ENCODE measurements around the gene STAT3.
"Not testable (repeated sequence)": the region's sequence is repeated elsewhere in the genome, so short reads cannot be mapped to it uniquely, and the experiment has no call there.

The STAT3 gene

DNA sequence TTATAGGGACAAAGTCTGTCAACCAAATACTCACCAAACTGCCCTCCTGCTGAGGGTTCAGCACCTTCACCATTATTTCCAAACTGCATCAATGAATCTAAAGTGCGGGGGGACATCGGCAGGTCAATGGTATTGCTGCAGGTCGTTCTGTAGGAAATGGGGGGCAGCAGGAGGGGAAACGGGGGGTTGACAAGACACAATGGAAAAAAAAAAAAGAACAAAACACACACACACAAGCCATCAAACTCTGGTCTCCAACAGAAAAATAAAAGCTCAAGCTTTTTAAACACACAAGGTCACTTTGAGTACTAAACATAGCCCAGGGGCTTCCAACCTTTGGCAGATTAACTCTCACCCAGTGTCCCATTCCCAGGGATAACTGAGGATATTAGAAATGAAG is 71.5 kb downstream of the STAT3 start:
- no peak for DNase-seq (ENCODE audit: low read depth, low spot score)

DNA sequence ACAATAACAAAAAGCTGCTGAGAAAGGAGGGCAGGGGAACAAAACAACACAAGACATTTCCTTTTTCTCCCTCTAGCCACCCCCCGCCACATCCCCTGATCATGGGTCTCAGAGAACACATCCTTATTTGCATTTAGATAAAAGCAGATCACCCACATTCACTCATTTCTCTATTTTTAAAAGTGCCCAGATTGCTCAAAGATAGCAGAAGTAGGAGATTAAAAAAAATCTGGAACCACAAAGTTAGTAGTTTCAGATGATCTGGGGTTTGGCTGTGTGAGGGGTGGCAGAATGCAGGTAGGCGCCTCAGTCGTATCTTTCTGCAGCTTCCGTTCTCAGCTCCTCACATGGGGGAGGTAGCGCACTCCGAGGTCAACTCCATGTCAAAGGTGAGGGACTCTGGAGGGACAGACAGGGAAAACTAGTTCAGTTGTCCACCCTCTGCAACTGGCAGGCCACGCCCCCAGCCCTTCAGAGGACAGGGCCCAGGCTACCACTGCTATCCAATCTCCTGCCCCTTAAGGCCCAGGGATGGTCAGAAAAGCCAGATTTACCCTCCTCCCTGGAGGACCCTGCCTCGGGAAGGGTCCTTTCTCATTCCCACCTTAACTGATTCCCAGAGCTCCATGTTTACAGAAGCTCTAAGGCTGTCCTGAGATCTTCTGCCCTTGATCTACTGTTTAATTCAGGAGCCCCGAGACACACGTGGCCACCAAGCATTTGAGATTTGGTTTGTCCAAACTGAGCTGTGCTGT is 72.7 kb downstream of the STAT3 start:
- DNase-seq (ENCODE audit: low read depth, low spot score), result no peak

DNA sequence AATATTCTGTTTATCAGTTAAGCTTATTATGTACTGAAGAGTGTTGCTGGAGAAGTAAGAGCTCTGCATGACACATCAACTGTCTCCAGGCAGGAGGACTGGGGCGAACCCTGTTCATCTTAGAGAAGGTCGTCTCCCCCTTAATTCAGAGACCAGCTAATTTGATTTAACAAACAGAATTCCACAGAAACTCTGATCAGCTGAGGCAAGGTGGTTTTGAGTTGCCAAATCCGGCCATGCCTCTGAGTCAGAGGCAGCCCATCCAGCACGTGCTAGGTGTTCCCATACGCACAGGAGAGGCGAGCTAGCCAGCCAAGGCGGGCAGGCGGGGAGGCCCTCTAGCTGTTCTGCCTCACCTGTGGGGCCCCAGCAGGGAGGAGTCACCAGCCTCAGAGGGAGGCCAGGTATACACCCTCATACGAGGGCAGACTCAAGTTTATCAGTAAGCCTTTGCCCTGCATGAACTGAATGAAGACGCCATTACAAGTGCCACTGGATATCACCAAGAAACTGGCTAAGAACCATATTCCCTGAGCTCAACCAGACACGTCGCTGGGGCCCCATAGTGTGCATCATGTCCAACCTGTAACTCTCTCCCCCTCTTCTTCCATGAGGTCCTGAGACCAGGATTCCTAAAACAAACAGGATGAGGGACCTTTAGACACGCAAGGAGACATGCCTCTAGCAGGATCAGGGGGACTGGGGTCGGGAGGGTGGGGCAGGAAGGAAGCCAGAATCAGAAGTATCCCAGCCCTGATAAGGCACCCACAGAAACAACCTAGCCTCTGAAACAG is 74.3 kb downstream of the STAT3 start:
- no peak for DNase-seq (ENCODE audit: low read depth, low spot score)

DNA sequence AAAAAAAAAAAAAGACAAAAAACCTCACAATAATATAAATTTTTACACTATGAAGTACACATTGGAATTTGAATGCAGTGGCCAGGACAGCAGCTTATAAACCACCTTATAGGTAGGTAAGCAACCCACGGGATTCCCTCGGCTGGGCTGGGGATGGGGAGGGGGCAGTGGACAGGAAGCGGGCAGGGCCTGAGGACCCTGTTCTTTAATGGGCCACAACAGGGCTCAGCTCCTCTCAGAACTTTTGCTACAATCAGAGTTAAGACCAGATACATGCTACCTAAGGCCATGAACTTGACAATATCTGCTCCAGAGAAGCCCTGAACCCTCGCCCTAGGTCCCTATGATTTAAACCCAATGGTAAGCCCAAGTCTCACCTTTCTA is 74.9 kb downstream of the STAT3 start:
- no peak for DNase-seq (ENCODE audit: low read depth, low spot score)

DNA sequence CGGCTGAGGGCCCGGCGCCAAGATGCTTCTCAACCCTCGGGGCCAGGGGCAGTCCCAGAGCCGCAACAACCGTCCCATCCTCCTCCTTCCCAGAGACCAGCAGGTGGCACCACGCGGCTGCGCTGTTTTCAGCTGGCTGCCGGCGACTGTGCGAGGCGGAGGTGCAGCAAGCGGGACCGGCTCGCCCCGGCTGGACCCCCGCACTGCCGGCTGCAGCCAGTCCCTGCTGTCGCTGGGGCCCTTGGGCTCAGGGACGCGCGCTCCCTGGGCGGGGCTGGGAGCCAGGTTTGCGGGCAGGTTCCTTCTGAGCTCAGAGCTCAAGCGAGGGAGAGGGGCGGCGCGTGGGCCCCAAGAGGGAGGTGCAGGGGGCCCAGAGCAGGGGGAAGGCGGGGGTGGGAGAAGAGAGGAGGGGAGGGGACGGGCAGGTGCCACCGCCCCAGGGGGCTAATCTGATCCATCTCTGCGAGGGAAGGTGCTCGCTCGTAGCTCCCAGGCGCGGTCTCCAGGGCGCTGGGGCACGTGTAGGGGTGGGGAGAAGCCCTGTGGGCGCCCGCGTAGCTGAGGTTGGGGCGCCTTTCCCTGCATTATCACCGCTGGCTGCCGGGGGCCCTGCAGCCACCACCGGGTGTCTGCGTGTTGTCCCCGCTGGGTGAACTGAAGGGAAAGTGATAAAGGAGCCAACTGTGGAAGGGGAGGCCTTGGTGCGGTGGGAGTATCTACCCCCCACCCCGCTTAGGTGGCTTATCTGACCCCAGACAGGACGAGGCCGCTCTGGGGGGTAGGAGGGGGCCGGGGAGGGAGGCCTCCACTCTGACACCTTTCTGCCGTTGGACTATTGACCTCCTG is 75.7 kb downstream of the STAT3 start:
- DNase-seq (ENCODE audit: low read depth, low spot score), result no peak

DNA sequence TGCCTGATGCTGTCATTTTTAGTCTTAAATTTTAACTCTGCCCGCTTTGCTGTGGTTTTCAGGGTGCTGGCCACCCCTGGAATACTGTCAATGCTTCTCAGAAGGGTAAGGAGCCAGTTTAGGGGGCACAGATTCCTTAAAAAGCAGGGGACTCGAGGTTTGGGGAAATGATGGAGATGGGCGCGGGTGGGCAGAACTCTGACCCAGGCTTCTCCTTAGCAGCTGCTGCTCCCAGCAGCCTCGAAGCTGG is 76.3 kb downstream of the STAT3 start:
- no peak for DNase-seq (ENCODE audit: low read depth, low spot score)

DNA sequence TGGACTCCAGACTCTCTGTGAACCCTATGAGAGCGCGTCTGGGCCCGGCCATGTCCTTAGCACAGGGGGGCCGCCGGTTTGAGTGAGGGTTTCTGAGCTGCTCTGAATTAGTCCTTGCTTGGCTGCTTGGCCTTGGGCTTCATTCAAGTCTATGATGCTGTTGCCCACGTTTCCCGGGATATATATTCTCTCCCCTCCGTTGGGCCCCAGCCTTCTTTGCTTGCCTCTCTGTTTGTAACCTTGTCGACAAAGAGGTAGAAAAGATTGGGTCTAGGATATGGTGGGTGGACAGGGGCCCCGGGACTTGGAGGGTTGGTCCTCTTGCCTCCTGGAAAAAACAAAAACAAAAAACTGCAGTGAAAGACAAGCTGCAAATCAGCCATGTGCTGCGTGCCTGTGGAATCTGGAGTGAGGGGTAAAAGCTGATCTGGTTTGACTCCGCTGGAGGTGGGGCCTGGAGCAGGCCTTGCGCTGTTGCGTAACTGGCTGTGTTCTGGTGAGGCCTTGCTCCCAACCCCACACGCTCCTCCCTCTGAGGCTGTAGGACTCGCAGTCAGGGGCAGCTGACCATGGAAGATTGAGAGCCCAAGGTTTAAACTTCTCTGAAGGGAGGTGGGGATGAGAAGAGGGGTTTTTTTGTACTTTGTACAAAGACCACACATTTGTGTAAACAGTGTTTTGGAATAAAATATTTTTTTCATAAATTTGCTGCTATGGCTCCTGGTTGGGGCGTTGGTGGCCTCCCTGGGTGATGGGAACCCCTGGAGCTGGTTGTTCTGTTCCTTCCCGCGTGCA is 76.8 kb downstream of the STAT3 start:
- no peak for DNase-seq (ENCODE audit: low read depth, low spot score)

DNA sequence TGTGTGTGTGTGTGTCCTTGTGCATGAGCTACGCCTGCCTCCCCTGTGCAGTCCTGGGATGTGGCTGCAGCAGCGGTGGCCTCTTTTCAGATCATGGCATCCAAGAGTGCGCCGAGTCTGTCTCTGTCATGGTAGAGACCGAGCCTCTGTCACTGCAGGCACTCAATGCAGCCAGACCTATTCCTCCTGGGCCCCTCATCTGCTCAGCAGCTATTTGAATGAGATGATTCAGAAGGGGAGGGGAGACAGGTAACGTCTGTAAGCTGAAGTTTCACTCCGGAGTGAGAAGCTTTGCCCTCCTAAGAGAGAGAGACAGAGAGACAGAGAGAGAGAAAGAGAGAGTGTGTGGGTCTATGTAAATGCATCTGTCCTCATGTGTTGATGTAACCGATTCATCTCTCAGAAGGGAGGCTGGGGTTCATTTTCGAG is 77.4 kb downstream of the STAT3 start:
- DNase-seq (ENCODE audit: low read depth, low spot score), result no peak

DNA sequence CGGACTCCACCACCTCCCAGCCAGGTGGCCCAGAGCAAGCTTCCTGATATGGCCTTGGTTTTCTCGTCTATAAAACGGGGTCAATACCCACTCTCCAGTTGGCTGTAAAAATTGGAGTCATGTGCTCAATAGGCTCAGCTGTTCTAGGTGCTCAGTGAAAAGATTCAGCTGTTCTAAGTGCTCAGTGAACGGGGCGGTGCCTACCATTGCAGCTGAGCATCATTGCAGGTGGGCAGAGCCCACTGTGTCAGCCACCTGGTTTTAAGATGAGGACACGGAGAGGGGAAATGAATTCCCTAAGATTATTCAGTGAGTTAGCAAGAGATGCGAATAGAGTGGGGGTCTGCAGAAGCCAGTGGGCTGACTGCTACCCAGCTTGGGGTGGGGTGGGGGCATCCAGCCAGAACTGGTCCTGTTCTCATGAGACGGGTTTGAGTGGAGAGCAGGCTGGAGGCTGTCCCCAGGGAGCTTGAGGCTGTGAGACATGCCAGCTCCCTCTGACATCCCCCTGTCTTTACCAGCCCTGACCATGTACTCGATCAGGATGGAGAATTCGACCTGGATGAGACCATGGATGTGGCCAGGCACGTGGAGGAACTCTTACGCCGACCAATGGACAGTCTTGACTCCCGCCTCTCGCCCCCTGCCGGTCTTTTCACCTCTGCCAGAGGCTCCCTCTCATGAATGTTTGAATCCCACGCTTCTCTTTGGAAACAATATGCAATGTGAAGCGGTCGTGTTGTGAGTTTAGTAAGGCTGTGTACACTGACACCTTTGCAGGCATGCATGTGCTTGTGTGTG is 78.1 kb downstream of the STAT3 start:
- DNase-seq (ENCODE audit: low read depth, low spot score), result no peak

DNA sequence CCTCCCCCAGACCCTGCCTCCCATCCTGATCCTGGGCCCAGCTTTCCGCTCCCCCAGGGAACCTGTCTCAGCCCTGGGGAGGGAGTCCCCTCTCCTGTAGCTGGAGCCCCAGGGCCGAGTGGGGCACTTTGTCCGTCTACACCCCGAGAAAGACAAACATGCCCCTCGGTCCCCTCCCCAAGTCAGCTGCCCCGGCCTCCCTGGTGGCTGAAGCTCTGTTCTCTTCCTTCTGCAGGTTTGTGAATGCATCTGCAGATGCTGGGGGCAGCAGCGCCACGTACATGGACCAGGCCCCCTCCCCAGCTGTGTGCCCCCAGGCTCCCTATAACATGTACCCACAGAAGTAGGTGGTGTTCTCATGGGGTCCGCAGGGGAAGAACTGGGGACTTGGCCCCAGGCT is 79.1 kb downstream of the STAT3 start:
- no peak for DNase-seq (ENCODE audit: low read depth, low spot score)

DNA sequence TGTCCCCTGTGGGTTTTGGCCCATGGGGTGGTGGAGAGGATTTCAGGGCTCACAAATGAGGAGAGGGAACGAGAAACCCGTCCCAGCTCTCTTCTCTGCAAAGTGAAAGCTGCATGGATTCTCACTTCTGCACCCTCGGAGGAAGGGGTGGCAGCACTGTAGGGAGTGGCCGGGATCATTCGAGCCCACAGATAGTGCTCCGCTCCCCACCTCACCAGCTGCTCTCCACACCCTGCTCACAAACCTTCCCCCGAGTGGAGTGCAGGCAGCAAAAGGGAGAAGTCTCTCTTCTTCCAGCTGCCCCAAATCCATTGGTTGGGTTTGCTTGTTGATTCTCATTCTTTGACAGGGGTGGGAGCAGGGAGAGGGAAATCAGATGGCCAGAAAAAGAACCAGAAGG is 79.8 kb downstream of the STAT3 start:
- no peak for DNase-seq (ENCODE audit: low read depth, low spot score)

DNA sequence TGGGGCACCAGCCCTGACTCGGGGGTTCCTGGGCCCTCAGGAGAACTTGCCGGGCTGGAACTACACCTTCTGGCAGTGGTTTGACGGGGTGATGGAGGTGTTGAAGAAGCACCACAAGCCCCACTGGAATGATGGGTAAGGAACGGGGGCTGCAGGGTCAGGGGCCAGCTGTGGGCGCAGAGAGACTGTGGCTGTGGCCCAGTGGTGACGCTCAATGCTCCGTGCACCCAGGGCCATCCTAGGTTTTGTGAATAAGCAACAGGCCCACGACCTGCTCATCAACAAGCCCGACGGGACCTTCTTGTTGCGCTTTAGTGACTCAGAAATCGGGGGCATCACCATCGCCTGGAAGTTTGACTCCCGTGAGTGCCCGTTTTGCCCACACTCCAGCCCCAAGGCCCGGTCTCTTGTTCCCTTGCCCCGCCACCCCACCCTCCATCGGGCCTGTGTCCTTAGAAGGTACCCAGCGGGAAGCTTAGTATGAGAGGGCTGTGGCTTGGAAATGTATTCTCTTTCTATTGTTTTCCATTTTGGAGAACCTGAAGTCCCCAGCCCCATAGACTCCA is 80.8 kb downstream of the STAT3 start:
- DNase-seq (ENCODE audit: low read depth, low spot score), result no peak

DNA sequence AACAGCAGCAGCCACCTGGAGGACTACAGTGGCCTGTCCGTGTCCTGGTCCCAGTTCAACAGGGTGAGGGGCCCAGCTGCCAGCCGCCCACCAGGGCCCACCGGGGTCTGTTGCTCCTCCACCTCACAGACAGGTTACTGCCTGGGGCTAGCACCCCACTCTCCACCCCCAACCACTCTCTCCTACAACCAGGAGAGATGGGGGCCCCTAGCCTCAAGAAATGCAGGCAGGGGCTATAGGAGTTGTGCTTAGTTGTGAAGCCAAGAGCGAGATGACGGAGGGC is 81.9 kb downstream of the STAT3 start:
- DNase-seq (ENCODE audit: low read depth, low spot score), result no peak

DNA sequence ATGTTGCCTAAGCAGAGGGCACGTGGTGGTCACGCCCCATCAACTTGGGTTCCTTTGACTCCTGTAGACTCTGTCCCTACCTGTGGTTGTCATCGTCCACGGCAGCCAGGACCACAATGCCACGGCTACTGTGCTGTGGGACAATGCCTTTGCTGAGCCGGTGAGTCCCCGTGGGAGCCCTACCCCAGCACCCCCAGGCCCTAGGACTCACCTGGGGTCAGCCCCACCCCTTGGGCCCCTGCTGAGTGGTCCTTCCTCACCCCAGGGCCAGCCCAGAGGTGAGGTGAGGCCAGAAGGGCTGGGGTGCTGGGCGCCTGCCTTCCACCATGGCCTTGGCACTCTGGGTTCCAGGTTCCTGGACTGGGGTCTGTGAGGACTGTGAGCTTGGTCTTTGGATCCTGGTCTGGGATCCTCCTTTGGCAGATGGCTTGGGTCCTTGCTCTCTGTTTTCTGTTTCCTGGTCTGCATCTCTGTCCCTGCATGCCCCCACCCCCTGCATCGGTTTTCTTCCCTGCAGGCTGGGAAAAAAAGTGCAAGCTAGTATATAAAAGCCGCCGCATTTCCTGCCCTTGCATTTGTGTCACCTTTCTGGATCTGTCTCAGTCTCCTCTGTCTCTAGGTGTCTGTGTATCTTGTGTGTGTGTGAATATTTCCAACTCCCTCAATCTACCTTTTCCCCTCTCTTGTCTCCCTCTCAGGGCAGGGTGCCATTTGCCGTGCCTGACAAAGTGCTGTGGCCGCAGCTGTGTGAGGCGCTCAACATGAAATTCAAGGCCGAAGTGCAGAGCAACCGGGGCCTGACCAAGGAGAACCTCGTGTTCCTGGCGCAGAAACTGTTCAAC is 82.5 kb downstream of the STAT3 start:
- DNase-seq (ENCODE audit: low read depth, low spot score), result no peak

DNA sequence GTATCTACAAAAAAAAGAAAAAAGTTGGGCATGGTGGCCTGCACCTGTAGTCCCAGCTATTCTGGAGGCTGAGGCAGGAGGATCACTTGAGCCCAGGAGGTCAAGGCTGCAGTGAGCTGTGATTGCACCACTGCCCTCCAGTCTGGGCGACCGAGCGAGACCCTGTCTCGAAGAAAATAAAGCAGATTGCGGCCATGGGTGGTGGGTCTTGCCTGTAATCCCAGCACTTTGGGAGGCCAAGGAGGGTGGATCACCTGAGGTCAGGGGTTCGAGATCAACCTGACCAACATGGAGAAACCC is 83.3 kb downstream of the STAT3 start:
- not testable (repeated sequence) for DNase-seq (ENCODE audit: low read depth, low spot score)

DNA sequence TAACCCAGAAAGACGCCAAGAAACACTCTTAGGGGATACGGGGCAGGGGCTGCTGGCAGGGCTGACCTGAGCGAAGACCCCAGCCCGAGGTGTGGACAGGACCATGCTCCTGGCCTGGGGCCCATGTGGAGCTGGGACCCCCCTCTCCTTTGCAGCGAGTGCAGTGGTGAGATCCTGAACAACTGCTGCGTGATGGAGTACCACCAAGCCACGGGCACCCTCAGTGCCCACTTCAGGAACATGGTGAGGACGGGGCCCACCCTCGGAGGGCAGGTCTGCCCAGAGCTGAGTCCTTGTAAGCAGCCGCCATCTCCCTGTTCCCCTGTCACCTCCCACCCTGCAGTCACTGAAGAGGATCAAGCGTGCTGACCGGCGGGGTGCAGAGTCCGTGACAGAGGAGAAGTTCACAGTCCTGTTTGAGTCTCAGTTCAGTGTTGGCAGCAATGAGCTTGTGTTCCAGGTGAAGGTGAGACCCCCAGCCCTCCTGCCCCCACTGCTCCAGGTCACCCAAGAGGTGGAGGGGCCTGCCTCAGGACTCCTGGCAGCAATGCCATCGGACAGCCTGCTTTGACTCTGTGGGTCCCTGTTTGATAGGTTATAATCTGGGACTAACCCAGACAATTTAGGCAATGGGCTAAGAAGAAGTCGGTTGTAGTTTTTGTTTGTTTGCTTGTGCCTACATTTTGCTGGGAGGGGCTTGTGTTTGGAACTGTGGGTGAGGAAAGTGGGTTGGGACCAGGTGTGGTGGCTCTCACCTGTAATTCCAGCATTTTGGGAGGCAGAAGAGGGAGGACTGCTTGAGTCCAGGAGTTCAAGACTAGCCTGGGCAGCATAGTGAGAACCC is 83.8 kb downstream of the STAT3 start:
- DNase-seq (ENCODE audit: low read depth, low spot score), result no peak

DNA sequence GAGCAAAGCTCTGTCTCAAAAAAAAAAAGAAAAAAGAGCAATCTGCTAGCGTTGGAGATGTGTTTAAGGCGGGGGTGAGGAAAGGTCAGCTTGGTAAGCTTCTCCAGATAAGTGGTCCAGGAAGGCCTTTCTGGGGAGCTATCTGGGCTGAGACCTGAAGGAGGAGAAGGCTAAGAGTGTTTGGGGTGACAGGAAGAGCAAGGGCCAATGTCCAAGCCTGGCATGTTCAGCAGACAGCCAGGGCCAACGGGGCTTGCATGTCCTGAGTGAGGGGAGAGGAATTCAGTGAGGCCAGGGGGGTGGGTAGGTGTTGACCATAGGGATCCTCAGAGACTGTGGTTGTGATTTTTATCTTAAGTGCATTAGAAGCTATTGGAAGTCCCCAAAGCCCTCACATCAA is 84.5 kb downstream of the STAT3 start:
- no peak for DNase-seq (ENCODE audit: low read depth, low spot score)

DNA sequence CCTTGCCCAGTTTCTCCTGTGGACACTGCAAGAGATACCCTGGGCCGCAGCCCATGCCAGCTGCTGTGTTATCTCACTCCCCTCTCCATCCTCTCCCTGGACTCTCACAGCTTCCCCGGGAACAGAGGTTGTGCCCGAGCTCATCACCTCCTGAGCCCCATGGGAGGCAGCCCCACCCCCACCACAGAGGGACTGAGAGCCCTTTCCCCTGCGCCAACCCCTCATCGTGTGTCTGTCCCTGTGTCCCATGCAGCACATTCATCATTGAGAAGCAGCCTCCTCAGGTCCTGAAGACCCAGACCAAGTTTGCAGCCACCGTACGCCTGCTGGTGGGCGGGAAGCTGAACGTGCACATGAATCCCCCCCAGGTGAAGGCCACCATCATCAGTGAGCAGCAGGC is 87.2 kb downstream of the STAT3 start:
- DNase-seq (ENCODE audit: low read depth, low spot score), result no peak

DNA sequence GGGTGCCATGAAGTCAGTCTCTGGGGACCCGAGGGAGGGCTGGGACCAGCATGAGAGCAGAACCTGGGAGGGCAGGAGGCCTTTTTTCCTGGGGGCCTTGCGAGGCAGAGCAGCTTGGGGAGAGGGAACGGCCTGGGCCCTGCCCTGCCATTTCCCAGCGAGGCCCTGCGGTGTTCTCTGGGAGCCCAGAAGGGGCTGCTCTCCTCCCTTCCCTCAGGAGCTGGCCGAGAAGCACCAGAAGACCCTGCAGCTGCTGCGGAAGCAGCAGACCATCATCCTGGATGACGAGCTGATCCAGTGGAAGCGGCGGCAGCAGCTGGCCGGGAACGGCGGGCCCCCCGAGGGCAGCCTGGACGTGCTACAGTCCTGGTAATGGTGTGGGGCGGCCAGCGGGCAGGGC is 88.3 kb downstream of the STAT3 start:
- DNase-seq (ENCODE audit: low read depth, low spot score), result not testable (repeated sequence)

All from smooth muscle cell of the brain vasculature (primary cell).